Measurements from ENCODE around the gene SAPCD2. TPM values are rescaled to one million over a fixed set of nuclear protein-coding genes. Genes with fewer than 3 reads are reported as not detected.
A peak's percentile ranks its signal among the peaks of the same experiment; 100 is the strongest.

SAPCD2 gene
- total and polyA plus RNA-seq, 12 donors, result 0.07 to 1.7 (median 0.58) TPM

DNA sequence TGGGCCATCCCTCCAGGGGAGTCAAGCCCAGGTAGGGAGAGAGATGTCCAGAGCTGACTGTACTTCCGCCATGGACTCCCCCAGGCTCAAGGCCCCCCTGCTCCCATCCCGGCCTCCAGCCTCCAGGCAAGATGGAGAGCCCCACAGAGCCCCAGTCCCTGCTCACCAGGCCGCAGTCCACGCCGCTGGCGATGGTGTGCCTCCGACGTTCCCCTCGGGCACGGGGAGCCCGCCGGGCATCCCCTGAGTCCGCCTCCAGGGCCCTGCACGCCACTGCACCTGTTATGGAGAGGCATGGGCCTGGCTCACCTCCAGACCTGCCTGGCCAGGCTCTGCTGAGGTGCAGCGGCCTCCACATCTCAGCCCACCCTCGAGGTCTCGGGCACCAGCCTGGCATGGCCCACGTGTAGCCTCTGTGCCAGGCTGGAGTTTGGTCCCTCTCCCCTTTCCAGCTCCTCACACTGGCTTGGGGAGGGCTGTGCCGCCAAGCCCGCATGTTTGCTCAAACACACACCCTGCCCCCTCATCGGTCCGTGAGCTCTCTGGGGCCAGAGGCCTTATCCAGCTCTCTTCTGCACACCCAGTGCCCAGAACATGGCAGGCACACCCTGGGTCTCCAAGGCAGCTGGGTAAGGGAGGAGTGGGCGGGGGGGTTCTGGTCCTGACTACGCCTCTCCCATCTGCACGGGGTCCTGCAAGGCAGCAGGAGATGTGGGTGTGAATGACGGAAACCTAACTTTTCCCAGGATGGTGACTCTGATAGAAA, 4.1 kb downstream of the SAPCD2 start:
- no peaks in the 10 kb centered on the region for H3K36me3 ChIP-seq (replicated peaks in 1 of 2)
- WGBS, 4 donors, result 84 to 92% (median 91%) methylated on average over 4 to 26 of the region's 26 CpGs
- no peaks in the 10 kb centered on the region for H3K9me3 ChIP-seq (replicated peaks in 1 of 3)
- H3K4me1 ChIP-seq (replicated peaks in 1 of 2), result peaks cover 0 to 7% of the 10 kb centered on the region in 2 donors
- no peak overlapping the region for H3K27ac ChIP-seq
- TF ChIP-seq POLR2A (IDR thresholded peaks at IDR 0.05), result no peak
- TF ChIP-seq, protein P1, sequence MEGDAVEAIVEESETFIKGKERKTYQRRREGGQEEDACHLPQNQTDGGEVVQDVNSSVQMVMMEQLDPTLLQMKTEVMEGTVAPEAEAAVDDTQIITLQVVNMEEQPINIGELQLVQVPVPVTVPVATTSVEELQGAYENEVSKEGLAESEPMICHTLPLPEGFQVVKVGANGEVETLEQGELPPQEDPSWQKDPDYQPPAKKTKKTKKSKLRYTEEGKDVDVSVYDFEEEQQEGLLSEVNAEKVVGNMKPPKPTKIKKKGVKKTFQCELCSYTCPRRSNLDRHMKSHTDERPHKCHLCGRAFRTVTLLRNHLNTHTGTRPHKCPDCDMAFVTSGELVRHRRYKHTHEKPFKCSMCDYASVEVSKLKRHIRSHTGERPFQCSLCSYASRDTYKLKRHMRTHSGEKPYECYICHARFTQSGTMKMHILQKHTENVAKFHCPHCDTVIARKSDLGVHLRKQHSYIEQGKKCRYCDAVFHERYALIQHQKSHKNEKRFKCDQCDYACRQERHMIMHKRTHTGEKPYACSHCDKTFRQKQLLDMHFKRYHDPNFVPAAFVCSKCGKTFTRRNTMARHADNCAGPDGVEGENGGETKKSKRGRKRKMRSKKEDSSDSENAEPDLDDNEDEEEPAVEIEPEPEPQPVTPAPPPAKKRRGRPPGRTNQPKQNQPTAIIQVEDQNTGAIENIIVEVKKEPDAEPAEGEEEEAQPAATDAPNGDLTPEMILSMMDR (IDR thresholded peaks at IDR 0.05), result no peak
- intact Hi-C loops (cut with DNase I), result no loop called here
- no peak for DNase-seq
- no peak overlapping the region for H3K4me3 ChIP-seq
- H3K27me3 ChIP-seq, result peaks cover 12% of the 10 kb centered on the region

DNA sequence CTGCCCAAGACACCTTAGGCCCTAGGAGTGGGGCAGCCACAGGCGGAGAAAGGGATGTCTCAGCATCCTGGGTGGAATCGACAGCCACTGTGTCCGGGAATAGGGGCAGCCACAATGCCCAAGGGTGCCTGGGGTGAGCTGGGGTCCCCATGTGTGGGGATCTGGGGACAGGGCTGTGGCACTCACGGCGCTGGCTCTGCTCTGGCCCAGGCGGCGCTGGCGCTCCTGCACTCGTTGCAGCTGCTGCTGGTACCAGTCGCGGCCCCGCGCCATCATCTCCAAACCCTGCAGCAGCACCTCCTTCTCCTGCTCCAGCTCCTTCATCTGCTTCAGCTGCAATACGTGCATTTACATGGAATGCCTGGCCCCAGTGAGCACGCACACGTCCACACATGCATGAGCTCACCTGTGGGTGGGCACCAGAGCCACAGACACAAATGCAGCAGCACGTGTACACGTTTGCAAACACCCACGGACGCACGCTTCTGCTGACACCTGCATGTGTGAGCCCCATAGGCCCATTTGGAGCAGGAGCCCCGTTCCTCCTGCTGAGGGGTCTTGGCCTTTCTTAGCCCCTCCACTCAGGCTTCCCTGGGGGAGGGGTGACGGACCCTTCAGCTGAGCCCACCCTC, 4.9 kb downstream of the SAPCD2 start:
- intact Hi-C loops (cut with DNase I), result no loop called here
- peaks cover 12% of the 10 kb centered on the region for H3K27me3 ChIP-seq
- no peaks in the 10 kb centered on the region for H3K9me3 ChIP-seq (replicated peaks in 1 of 3)
- TF ChIP-seq POLR2A (IDR thresholded peaks at IDR 0.05), result no peak
- TF ChIP-seq, protein P1 (IDR thresholded peaks at IDR 0.05), result no peak
- DNase-seq, result no peak
- WGBS, 4 donors, result 90 to 95% (median 94%) methylated on average over 15 to 23 of the region's 23 CpGs
- H3K4me1 ChIP-seq (replicated peaks in 1 of 2), result no peaks in the 10 kb centered on the region
- H3K27ac ChIP-seq, result no peak overlapping the region
- H3K4me3 ChIP-seq, result no peak overlapping the region
- H3K36me3 ChIP-seq (replicated peaks in 1 of 2), result no peaks in the 10 kb centered on the region

DNA sequence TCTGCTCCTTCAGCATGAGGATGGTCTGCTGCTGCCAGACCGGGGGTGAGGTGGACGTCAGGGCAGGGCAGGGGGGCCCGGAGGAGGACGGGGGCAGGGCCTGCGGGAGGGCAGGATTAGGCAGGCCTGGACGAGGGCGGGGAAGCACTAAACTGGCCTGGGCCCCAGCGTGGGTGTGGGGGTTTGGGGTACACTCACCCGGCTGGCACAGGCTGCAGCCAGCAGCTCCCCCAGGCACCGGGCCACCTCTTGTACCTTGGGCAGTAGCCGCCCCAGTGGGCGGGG, 5.5 kb downstream of the SAPCD2 start:
- no peak for DNase-seq
- TF ChIP-seq POLR2A (IDR thresholded peaks at IDR 0.05), result no peak
- TF ChIP-seq, protein P1 (IDR thresholded peaks at IDR 0.05), result no peak
- Histone ChIP-seq H3K4me3 (no peak overlapping the region), H3K4me1 (replicated peaks in 1 of 2) (no peaks in the 10 kb centered on the region), H3K27me3 (peaks cover 12% of the 10 kb centered on the region), H3K9me3 (replicated peaks in 1 of 3) (no peaks in the 10 kb centered on the region), H3K27ac (no peak overlapping the region), H3K36me3 (replicated peaks in 1 of 2) (no peaks in the 10 kb centered on the region)
- 40 to 90% (median 86%) methylated on average over 1 to 12 of the region's 12 CpGs; no CpG with 5 or more reads in 1 of the 4 donors for WGBS, 4 donors
- intact Hi-C loops (cut with DNase I), result no loop called here

DNA sequence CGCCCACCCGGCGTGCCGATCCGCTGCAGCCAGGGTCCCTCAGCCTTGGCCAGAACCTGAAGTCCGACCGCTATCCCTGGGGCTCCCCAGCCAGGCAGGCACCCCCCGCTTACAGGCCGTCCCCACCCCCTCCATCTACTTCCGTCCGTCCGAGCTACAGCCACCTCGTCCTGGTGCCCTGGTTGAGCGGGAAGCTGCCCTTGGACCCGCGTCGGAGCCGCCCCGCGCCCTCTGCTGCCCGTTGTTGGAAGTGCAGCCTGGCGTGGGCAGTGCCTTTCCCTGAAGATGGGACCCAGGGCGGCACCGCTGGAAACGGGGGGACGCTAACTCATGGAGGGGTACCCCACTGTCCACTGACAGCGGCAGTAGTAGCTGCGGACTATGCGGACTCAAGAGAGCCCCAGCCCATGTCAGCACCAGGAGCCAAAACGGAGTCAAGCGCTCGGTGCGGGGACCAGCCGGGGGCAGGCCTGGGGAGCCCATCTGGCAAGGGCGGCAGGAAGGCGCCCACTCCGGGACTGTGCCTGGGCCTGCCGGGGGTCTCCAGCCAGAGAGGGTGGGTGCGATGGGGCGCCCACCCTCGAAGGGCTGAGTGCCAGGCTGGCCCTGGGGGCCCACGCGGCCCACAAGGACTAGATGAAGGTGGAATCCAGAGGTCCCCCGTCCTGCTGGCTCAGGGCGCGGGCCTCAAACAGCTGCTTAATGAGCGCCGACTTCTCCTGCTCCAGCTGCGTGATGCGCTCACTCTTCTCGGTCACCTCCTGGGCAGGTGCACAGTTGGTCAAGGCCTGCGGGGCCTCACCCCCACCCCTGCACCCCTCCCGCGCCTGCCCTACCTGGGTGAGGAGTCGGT, 6.1 kb downstream of the SAPCD2 start:
- peak; percentile 59 to 84 (median 74) for DNase-seq
- Histone ChIP-seq H3K27me3 (peaks cover 7% of the 10 kb centered on the region), H3K27ac (no peak overlapping the region), H3K4me1 (replicated peaks in 1 of 2) (no peaks in the 10 kb centered on the region), H3K4me3 (no peak overlapping the region), H3K9me3 (replicated peaks in 1 of 3) (no peaks in the 10 kb centered on the region), H3K36me3 (replicated peaks in 1 of 2) (no peaks in the 10 kb centered on the region)
- 44 to 75% (median 57%) methylated on average over 20 to 55 of the region's 55 CpGs for WGBS, 4 donors
- intact Hi-C loops (cut with DNase I), result no loop called here
- no peak for TF ChIP-seq POLR2A (IDR thresholded peaks at IDR 0.05)
- TF ChIP-seq, protein P1 (IDR thresholded peaks at IDR 0.05), result peak; percentile 84 to 98 (median 94)
